ENCODE data around the gene SYNDIG1L. TPM values are rescaled to one million over a fixed set of nuclear protein-coding genes. Genes with fewer than 3 reads are reported as not detected.
"Not testable (repeated sequence)": the region's sequence is repeated elsewhere in the genome, so short reads cannot be mapped to it uniquely, and the experiment has no call there.

Gene SYNDIG1L
- not detected for total RNA-seq

DNA sequence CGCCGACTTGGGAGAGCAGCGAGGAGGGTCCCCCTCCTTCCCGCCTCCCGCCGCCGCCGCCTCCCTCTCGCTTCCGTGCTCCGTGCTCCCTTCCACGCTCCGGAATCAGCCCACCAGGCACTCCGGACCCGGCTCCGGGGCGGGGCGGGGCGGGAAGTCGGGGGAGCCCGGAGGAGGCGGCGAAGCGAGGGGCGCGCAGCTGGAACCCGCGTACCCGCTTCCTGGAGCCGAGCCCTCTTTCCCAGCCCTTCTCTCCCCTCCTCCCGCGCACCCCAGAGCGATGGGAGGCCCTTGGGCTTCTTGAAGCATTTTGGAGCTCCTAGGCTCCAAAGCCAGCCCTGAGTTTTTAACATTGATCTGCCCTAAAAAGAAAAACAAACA lies at the start of gene SYNDIG1L:
Gene SYNDIG1L (minus strand): TSS at position 9 of the 381 bp plus-strand sequence. CDS start 16,466 bp downstream, outside the sequence.
- no peak for DNase-seq

DNA sequence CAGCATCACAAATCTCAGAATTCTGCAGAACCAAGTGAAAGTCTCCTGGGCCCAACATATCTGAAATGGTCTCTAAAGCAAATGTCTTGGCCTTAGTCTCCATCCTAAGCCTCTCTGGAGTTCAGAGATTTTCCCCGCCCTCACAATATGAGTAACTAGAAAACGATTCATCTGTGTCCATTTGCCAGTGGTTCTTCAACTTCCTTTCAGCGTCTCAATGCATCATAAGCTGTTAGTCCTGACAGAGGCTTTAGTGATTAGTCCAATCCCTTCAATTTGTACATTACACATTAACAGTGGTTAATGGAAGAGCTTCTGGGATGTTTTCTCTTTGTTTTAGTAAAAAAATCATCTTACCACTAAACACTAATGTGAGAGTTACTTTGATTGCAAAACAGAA lies 49.7 kb upstream of the SYNDIG1L start:
- no peak for DNase-seq

DNA sequence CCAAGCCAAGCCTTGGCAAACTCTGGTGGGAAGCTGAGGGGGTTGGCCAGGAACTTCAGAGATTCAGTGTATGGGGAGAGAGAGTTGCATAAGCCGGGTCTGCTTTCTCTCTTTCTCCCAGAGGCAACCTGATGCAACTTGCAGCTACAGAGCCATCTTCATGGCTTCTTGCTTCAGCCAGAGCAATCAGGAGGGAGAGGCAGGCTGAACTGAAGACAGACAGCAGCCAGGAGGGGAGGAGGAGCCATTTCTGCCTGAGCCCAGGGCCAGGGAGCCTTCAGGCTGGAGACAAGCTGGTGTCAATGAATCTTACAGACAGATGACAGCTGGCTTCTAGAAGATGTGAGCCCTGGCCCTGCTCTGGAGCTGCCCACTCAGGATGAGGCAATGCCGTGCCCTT lies 48.4 kb upstream of the SYNDIG1L start:
- no peak for DNase-seq

DNA sequence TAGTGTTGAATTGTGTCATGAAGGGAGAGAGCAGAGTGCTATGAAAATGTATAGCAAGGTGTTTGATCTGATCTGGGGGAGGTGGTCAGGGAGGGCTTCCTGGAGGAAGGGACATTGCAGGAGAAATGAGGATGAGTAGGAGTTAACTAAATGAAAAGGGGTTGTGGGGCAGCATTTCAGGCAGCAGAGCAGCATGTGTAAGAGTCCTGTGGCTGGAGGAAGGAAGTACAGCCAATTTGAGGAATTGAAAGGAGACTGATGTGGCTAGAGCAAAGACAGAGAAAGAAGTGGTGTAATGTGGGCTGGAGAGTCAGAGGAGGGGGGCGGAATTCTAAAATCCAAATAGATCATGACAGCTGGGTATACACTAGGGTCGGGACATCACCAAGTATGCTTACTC lies 46.6 kb upstream of the SYNDIG1L start:
- DNase-seq: no peak

DNA sequence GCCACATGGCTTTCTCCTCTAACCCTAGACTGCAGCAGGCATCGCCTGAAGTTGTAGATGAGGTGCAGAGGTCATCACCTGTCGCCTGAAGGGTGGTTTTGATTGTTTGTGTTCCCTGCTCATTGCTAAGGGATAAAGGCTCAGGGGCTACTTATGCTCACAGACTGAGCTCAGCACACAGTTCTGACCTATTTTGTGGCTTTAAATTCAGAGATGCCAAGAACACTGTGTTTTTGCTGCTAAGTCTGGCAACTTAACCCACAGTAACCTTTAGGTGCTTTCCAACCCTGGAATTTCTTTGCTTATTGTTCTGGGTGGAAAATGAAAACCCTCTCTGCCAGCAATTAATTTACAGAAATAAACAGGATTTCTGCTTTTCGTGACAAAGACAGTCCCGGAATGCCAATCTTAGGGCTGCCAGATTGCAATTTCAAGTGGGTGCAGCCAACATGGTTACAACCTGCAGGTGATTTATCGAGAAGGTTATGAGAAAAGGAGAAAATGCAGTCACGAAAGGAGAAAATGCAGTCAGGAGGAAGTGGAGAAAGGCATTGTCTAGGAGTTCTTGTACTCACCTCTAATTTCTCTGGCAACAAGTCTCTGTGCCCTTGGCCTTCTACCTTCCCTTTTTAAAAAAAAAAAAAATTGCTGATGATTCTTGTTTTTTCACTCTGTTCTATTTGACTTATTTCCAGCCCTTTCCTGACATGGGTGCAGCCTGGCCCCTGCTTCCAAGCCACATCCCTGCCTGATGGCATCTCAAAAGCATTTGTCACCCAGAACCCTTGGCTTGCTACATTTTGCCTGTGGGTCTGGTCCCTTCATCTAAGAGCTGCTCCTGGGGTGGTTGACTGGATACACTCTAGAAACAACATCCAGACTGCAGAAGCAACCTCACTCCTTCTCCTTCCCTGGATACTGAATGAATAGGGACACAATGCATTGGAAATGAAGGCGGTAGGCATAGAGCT lies 43.8 kb upstream of the SYNDIG1L start:
- DNase-seq: no peak

DNA sequence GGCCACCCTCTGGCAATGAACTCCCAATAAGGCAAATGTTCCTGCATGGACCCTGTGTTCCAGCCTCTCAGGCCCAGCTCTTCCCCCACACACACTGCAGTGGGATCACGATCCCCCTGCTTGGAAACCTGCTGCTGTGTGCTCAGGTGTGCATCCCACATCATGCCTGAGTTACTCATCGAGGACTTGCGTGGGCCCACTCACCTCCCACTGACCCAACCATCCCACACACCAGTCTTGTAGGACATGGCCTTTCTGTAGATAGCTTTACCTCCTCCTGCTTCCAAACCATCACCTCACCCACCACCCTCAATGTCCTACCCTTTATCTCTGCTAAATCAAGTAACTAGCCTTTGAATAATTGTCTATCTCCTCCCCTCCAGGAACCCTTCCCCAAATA lies 42.5 kb upstream of the SYNDIG1L start:
- DNase-seq: no peak

DNA sequence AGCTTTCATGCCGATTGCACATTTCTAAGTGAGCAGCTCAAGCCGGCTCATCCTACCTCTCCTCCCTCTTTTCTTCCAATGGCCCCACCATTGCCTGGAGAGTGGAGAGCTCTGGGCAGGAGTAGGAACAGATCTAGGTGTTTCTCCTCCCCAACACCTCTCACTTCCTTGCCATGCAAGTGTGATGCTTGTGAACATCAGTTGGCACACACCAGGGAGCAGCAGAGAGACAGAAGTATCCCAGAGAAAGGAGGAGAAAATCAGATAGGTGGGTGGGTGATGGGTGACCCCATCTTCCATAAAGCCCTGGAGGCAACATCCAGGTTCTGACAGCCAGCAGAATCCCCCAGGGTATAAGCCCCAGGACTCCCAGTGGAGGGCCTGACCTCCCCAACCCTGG lies 39.3 kb upstream of the SYNDIG1L start:
- DNase-seq: no peak

DNA sequence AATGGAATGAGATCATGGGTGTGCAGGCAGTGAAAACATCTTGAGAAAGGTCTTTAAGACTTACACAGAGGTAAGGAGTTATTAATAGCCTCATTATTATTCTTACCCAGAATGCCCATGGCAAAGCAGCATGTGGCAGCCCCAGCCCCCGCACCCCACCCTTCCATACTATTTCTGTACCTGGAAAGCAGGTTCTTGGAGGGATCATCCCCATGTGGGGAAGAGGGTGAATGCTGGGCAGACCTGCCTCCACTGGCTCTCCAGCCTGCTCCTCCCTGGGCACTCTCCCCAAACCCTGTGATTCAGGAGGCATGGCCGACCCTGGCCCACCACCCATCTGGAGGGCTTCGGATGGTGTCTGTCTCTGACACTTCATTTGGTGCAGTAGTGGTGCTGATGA lies 38.8 kb upstream of the SYNDIG1L start:
- DNase-seq: no peak

DNA sequence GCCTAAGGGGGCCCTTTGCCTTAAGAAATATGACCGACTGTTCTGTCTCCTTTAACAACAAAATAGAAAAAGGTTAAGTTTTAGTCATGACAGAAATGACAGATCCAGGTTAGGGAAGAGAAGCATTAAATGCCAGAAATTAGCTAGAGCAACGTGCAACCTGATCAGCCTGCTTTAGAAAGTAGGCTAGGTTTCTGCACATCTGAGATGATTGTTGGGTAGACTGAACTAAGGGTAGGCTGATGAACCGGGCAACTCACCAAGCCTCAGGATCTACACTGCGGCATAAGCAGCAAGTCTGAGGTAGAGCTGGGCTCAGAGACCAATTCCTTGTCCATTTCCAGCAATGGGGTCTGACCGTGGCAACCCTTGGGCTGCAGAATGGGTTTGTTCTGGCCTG lies 37.7 kb upstream of the SYNDIG1L start:
- no peak for DNase-seq

DNA sequence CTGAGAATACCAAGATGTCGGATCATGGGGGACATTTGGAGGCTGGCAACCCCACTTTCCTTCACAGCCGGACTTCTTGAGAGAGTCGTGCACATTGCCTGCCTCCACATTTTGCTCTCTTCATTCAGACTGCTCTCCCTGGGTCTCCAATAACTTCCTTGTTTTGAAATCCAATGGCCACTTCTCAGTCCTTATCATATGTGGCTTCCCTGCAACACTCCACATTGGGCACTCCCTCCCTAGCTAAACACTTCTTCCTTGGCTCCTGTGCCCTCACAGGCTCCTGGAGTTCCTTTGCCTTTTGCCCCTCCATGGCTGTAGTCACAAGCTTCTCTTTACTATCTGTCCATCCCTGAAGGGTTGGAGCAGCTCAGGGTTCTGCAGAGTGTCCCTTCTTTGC lies 37.0 kb upstream of the SYNDIG1L start:
- no peak for DNase-seq

DNA sequence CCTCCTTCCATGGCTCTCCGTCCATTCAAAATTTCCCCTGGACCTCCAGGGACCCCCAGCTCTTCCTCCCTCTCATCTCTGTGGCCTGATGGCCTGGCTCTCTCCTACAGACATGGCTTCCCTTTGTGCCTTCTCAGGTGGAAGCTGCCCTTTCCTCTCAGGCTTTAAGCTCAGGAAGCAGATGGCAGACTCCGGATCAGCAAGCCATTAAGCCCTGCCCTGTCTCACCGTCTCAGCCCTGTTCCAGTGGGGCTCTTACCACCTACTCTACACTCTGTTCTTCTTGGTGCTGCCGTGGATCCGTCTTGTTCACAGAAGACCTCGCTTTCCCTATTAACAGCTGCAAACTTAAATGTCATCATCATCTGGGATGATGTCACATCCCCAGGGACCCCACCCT lies 34.0 kb upstream of the SYNDIG1L start:
- DNase-seq: no peak

DNA sequence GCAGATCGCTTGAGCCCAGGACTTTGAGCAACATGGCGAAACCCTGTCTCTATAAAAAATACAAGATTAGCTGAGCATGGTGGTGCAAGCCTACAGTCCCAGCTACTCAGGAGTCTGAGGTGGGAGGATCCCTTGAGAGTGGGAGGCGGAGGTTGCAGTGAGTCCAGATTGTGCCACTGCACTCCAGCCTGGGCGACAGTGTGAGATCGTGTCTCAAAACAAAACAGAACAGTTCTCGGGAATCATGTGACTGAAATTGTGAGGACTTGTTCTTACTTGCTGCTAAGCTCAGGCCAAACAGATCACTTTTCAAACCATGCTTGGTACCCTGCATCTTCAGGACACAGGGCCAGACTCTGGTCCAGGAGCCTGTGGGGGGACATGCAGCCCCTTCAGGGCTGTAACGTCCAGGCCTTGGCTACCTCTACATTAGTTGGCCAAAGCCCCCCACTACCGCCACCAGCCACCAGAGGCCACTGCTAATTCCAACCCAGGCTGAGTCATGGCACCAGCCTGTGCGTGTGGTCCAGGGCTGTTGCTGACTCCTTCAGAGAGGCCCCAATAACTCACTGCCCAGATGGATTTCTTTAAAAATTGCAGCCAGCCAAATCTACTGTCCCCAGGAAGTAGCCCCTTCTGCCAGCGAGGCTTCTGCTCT lies 33.4 kb upstream of the SYNDIG1L start:
- no peak for DNase-seq

DNA sequence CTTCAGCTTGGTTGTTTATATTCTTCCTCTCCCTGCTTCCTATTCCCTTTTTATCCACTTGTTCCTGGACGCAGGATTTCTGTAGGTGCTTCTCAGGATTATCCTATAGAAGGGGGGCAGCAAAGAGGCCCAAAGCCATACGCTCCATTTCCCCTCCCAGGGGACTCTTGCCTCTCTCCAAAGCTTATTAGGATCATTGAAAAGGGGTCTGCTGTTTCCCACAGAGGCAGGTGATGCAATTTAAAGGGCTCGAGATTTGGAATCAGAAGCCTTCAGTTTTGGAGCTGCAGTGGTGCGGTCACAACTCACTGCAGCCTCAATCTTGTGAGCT lies 31.5 kb upstream of the SYNDIG1L start:
- DNase-seq: no peak

DNA sequence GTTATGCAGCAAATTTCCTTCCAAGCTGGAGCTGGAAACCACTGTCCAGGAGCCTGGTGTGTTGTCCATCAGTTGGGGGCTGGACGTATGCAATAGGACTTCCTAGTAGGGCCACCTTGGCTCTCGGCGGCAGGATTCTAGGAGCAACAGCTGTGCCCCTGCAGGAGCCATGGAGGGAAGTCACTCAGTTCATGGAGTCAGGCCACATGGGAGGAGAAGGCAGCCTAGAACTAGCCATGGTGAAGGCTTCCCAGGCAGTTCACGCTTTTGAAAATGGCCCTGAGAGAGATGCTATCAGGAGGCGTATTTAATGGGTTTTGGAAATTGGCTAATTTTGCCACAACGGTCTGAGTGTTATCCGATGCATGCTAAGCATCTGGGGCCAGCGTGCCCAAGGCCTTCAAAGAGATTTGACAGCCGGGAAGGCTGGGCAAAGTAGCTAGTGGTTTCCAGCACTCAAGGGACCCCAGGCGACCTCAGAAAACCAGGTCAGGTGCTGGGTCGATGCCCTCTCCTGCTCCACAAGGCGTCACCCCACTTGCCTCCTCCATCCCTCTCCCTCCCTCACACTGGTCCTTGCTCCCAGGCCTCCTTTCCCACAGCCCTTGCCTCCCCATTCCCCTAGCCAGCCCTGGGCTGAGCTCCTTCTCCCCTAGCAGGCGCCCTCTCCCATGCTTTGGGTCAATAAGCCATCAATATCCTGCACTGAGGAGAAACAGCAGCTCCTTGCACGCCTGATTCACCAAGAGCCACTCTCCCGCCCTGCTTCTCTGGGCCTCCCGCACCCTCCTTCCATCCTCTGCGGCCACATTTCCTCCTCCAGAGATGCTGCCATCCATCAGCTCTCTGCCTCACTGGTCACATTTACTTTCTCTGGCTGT lies 30.9 kb upstream of the SYNDIG1L start:
- no peak for DNase-seq

DNA sequence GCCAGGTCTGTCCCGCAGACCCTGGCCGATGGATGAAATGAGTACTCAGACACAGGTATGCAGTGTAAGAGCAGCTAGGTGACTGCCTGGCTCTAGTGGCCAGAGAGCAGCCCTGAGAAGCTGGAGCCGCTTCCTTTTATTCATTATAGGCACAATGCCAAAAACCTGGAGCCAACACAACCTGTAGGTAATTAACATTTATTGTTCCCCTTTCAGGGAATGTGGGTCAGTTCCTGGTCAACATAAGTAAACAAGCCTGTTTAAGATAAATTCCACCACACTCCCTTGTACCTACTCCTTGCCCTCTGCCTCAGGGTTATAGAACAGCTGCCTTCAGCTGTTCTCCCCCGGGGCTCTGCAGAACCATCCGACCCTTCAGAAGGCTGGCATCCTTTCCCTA lies 28.4 kb upstream of the SYNDIG1L start:
- not testable (repeated sequence) for DNase-seq

DNA sequence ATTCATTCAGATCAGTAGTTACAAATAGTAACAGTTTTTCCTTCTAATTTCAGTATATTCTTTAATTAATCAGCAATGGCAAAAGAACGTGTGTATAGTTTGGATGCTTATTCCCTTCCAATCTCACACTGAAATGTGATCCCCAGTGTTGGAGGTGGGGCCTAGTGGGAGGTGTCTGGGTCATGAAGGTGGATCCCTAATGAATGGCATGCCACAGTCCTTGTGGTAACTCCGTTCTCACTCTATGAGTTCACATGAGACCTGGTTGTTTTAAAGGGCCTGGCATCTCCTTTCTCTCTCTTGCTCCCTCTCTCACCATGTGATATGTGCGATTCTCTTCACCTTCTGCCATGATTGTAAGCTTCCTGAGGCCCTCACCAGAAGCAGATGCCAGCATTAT lies 18.9 kb upstream of the SYNDIG1L start:
- no peak for DNase-seq

DNA sequence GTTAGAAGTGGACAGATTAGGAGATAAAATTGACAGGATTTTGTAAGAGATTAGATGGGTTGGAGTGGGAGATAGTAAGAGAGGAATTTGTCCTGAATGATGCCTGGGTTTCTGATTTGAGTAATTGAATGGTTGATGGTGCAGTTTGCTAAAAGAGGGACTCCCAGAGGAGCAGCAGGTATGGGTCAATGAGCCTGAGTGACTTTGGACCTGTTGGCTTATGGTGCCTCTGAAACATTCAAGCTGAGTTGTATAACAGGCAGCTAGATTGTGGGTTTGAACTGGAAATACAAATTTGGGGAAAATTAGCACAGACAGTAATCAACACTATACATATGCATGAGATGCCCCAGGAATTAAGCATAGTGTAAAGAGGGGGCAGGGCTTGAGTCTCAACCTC lies 16.7 kb upstream of the SYNDIG1L start:
- DNase-seq: no peak

DNA sequence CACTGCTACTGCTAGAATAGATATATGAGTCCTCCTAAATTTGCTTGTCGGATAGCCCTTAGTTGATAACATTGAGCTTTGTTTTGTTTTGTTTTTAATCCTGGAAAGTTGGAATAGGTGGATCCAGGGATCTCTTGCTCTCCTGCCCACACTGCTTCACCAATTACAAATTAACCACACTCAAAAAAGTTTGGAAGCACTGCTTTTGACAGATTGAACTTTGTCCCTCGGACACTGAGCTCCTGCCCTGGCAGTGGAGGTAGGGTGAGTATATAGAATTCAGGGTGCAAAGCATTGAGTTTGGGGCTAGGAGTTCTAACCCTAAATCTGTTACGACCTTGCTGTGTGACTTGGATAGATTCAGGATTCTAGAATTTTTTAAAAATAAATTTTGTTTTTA lies 15.1 kb upstream of the SYNDIG1L start:
- no peak for DNase-seq

DNA sequence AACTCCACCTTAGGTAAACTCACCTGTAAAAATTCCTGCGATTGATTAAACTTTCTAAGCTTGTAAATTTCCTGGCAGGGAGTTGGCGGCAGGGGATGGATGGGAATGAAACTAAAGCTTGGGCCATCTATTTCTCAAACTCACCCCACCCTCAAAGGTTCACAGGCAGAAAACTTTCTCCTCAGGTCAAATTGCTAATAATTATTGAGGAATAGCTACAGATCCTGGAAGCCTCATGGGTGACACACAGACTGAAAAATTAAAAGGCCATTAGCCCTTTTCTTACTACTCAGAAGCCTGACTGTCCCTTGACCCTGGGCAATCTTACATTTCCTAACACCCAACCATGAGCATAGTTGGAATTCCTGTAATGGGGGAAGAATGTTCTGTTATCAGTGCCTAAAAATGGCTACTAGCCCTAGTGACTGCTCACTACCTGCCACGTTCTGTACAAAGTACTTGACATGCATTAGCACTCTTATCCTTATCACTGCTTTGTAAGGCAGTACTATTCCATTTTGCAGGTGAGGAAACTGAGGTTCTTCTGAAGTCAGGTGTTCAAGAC lies 12.4 kb upstream of the SYNDIG1L start:
- DNase-seq: no peak

DNA sequence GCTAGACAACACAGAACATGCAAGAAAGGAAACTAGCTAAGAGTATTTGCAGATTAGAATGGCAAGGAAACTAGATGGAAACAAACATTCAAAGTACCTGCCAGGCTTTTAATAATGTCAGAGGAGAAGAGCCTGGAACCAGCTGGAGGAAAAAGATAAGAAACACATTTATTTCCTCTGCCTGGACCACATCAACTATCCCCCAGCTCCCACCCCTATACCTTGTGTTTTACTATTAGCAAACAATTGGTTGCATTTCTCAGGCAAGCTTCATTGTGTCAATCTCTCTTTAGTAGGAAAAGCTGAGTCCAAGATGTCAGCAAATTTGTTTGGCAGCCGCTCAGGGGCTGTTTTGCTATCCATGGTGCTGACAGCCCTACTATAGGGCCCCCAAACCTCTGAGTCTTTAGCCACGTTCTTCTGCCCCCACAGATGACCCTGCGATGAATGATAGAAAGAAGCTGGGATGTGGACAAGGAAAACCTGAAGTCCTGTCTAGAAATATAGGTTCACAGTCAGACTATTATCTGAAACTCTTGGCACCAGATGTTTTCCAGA lies 11.6 kb upstream of the SYNDIG1L start:
- no peak for DNase-seq

DNA sequence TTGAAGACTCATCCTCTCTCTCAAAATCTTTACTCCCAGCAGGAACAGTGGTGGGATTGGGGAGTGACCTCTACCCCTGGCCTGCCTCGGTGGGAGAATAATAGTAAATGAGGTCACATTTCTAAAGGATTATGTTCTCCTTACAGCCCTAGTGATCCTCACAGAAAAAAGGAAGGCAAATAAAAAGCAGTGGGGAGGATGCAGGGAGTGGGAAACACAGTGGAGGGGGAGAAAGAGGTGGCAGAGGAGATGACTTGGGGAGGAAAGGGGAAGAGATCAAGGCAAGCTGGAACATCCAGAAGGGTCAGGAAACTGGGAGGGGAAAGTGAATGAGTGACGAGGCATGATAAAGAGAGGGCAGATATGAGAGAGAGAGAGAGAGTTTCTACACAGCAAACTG lies 8.3 kb upstream of the SYNDIG1L start:
- no peak for DNase-seq

DNA sequence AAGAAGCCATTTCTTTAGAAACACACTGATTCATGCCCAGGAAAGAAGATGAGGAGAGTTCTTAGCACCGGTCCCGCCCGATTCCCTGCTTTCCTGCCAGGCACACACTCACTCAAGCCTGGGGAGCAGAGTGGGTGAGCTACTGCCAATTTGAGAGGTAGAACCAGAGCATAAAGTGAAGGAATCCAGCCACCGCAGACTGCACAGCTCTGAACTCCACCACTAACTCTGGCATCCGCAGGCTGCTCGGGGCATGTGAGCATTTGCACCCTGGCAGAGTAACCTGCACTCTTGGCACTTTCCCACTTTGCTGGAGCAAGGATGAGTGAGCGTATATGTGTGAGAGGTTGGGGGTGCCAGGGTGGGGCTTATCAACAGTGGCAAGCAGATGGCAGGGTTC lies 4.0 kb upstream of the SYNDIG1L start:
- no peak for DNase-seq

Data from skin of body (tissue), 2 donors.